GM12891 (cell line): ENCODE results near the gene TBX5.

Source experiments
- POLR2A ChIP-seq: IDR thresholded peaks from 2 replicates; pipeline ENCODE4 v1.6.1; 2011; ENCODE audit warnings: low read depth, low read length, control low read depth
- POLR2AphosphoS5 ChIP-seq: IDR thresholded peaks from 2 replicates; pipeline ENCODE4 v1.6.1; 2011; ENCODE audit warnings: low read depth, low read length, control low read depth

GRCh38 chr12:114444422-114445279, 38.7 kb upstream of the TBX5 start:
- TF ChIP-seq POLR2AphosphoS5 (no peak), POLR2A (no peak)
